SK-N-MC (cell line): ENCODE measurements around the gene NOP14.
"Not testable (repeated sequence)": the region's sequence is repeated elsewhere in the genome, so short reads cannot be mapped to it uniquely, and the experiment has no call there.

ENCODE experiments used
- EZH2 ChIP-seq: fragments of 200-600 bp; sonication (generic); IDR thresholded peaks from one replicate; pipeline ENCODE4 v1.6.1; 2017; ENCODE audit warnings: antibody characterized with exemption
- POLR2AphosphoS5 ChIP-seq: IDR thresholded peaks from 2 replicates; pipeline ENCODE4 v1.6.1; 2012; ENCODE audit warnings: mild to moderate bottlenecking, low read depth, low read length, borderline replicate concordance

- TF ChIP-seq EZH2, POLR2AphosphoS5: not testable (repeated sequence)
These were observed 17.3 kb downstream of the NOP14 start for GRCh38 chr4:2945619-2946604.
